Testis (tissue), 3 donors: ENCODE results near the gene C2orf76. TPM values are rescaled to one million over a fixed set of nuclear protein-coding genes. Genes with fewer than 3 reads are reported as not detected.
A peak's percentile ranks its signal among the peaks of the same experiment; 100 is the strongest.
"Not testable (repeated sequence)": the region's sequence is repeated elsewhere in the genome, so short reads cannot be mapped to it uniquely, and the experiment has no call there.

Source experiments
- DNase-seq: peaks from one replicate; pipeline ENCODE4 v3.0.0-alpha.2; 2019
- H3K27ac ChIP-seq, 2 donors: fragments of 200-600 bp; sonication (generic); one replicate each; pipeline ENCODE4 v1.5.1; 2019
- H3K27me3 ChIP-seq: fragments of 200-600 bp; sonication (generic); one replicate; pipeline ENCODE4 v1.5.1; 2019
- H3K36me3 ChIP-seq: fragments of 200-600 bp; sonication (generic); one replicate; pipeline ENCODE4 v1.5.1; 2017; ENCODE audit warnings: low read depth; ENCODE audit errors: missing control alignments
- H3K4me1 ChIP-seq: fragments of 200-600 bp; sonication (generic); one replicate; pipeline ENCODE4 v1.5.1; 2019
- H3K4me3 ChIP-seq, 2 donors: fragments of 200-600 bp; sonication (generic); one replicate each; pipeline ENCODE4 v1.5.1; 2017 to 2019
- H3K9me3 ChIP-seq: fragments of 200-600 bp; sonication (generic); one replicate; pipeline ENCODE4 v1.5.1; 2017
- CTCF ChIP-seq, 3 experiments: fragments of 450-650 bp in 2 of 3; fragments of 200-600 bp in 1 of 3; sonication (generic) in 1 of 3; IDR thresholded peaks; one replicate each; pipeline ENCODE4 v1.5.1; 2016 to 2019; ENCODE audit warnings: antibody characterized with exemption in 3 of 3, mild to moderate bottlenecking in 2 of 3, moderate library complexity in 1 of 3
- POLR2A ChIP-seq: fragments of 450-650 bp; IDR thresholded peaks from one replicate; pipeline ENCODE4 v1.6.1; 2017; ENCODE audit warnings: antibody characterized with exemption, mild to moderate bottlenecking, moderate library complexity
- WGBS, 2 donors: methylation state at CpG; one replicate each; pipeline ENCODE4 v1.1.5; 2018; 5-methylcytosine and 5-hydroxymethylcytosine counted together
- intact Hi-C: fragments of 100-400 bp; cut with DNase I; formaldehyde crosslinking; loops from one replicate; pipeline ENCODE4 v1.15.1; 2023; ENCODE audit warnings: low total_unique reads
- polyA plus RNA-seq: library from polyadenylated mRNA; stranded (reverse); fragments of 350-450 nt; fragmentation: Illumina TruSeq; extraction: RNeasy Lipid Tissue Mini Kit (QIAGEN cat#74804); gene quantifications from one replicate; pipeline ENCODE4 v1.2.3, GENCODE V29; 2014; ENCODE audit warnings: low read depth, low replicate concordance; ENCODE audit not compliant: insufficient read depth
- total RNA-seq, 2 donors: library from RNA; depleted of rRNA; stranded (reverse); fragments of >200 nt; gene quantifications; one replicate each; pipeline ENCODE4 v1.2.3, GENCODE V29; 2016

C2orf76 gene
- total and polyA plus RNA-seq, 3 donors from 2014 or later: 12.8 to 27.8 (median 13.4) TPM

GRCh38 chr2:119278946-119279345 is 87.7 kb downstream of the C2orf76 start:
- Histone ChIP-seq H3K27ac (no peak overlapping the region), H3K4me1 (no peaks in the 10 kb centered on the region), H3K9me3 (no peaks in the 10 kb centered on the region), H3K27me3 (no peaks in the 10 kb centered on the region), H3K4me3 (no peak overlapping the region), H3K36me3 (no peaks in the 10 kb centered on the region)
- 92 to 95% methylated on average over 6 of the region's 6 CpGs for WGBS, 2 donors
- TF ChIP-seq POLR2A (no peak), CTCF (IDR thresholded peaks at IDR 0.05) (no peak)
- intact Hi-C loops: no loop called here
- DNase-seq: no peak

GRCh38 chr2:119278385-119278784 is 88.2 kb downstream of the C2orf76 start:
- H3K36me3 ChIP-seq, H3K4me1 ChIP-seq, H3K27ac ChIP-seq, H3K27me3 ChIP-seq, intact Hi-C loops, H3K9me3 ChIP-seq, H3K4me3 ChIP-seq, DNase-seq: not testable (repeated sequence)
- whole genome bisulfite sequencing, 2 donors: 91 to 93% methylated on average over 2 of the region's 2 CpGs

GRCh38 chr2:119276864-119277263 is 89.8 kb downstream of the C2orf76 start:
- H3K4me3 ChIP-seq: no peak overlapping the region

GRCh38 chr2:119267604-119268003 is 99.0 kb downstream of the C2orf76 start:
- no peaks in the 10 kb centered on the region for H3K9me3 ChIP-seq
- H3K36me3 ChIP-seq: no peaks in the 10 kb centered on the region

More at GRCh38 chr2:119276864-119277263, 89.8 kb downstream of the C2orf76 start:
- intact Hi-C loops: no loop called here
- WGBS, 2 donors: 79 to 80% methylated on average over 8 of the region's 8 CpGs
- Histone ChIP-seq H3K4me1 (no peaks in the 10 kb centered on the region), H3K27me3 (no peaks in the 10 kb centered on the region), H3K27ac (no peak overlapping the region), H3K9me3 (no peaks in the 10 kb centered on the region), H3K36me3 (no peaks in the 10 kb centered on the region)
- no peak for DNase-seq
- TF ChIP-seq POLR2A (no peak), CTCF (IDR thresholded peaks at IDR 0.05) (no peak)

GRCh38 chr2:119266091-119266589 is 100.5 kb downstream of the C2orf76 start:
- H3K4me3 ChIP-seq: no peak overlapping the region
- no peaks in the 10 kb centered on the region for H3K9me3 ChIP-seq
- no peaks in the 10 kb centered on the region for H3K36me3 ChIP-seq
- no peak for TF ChIP-seq CTCF (IDR thresholded peaks at IDR 0.05)
- no peak for TF ChIP-seq POLR2A
- H3K27ac ChIP-seq: no peak overlapping the region
- H3K27me3 ChIP-seq: no peaks in the 10 kb centered on the region
- H3K4me1 ChIP-seq: no peaks in the 10 kb centered on the region
- peak; percentile 11 for DNase-seq
- intact Hi-C loops: no loop called here
- 88 to 95% methylated on average over 8 of the region's 8 CpGs for WGBS, 2 donors

More at GRCh38 chr2:119267604-119268003, 99.0 kb downstream of the C2orf76 start:
- no peaks in the 10 kb centered on the region for H3K27me3 ChIP-seq
- no peaks in the 10 kb centered on the region for H3K4me1 ChIP-seq
- no peak overlapping the region for H3K4me3 ChIP-seq
- intact Hi-C loops: no loop called here
- peak; percentile 10 for DNase-seq
- TF ChIP-seq CTCF (IDR thresholded peaks at IDR 0.05) (no peak), POLR2A (no peak)
- H3K27ac ChIP-seq: no peak overlapping the region
